ENCODE results near the gene TRIM8. TPM values are rescaled to one million over a fixed set of nuclear protein-coding genes. Genes with fewer than 3 reads are reported as not detected.
"Not testable (repeated sequence)": the region's sequence is repeated elsewhere in the genome, so short reads cannot be mapped to it uniquely, and the experiment has no call there.

TRIM8 gene
- total RNA-seq, 1 donor from 2014 or later, result 31.4 TPM

DNA sequence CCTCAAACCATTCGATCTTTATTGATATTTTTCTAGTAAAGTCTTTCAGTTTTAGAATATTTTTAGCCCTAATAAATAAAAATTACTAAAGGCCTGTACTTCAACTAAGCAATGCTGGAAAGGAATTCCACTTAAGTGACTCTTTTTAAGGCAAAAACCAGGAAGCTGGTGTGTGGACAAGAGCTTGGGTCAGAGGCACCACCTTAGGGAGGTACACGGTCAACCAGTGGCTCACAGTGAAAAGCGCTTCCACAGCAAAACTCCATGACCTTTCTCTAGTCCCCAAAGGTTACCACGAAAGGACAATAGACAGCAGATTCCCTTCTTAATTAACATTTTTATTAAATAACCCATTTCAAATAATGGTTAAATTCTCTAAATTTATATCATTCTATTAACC is 38.7 kb downstream of the TRIM8 start:
- Mint-ChIP-seq H3K27ac (no peak overlapping the region), H3K4me3 (no peak overlapping the region), H3K36me3 (peaks cover 30% of the 10 kb centered on the region), H3K4me1 (peaks cover 37% of the 10 kb centered on the region), H3K9me3 (no peaks in the 10 kb centered on the region), H3K27me3 (ENCODE audit: insufficient read depth, low read depth) (no peaks in the 10 kb centered on the region)
- no peak overlapping the region for H3K27ac ChIP-seq
- no peaks in the 10 kb centered on the region for H3K27me3 ChIP-seq
- H3K4me3 ChIP-seq, result no peak overlapping the region
- no peak overlapping the region for H3K4me2 ChIP-seq
- H3K4me1 ChIP-seq, result peaks cover 19% of the 10 kb centered on the region
- H3K9me3 ChIP-seq (ENCODE audit: low read depth), result no peaks in the 10 kb centered on the region
- peaks cover 23% of the 10 kb centered on the region for H3F3A ChIP-seq (ENCODE audit: low read depth)
- no peak overlapping the region for H3K9ac ChIP-seq
- DNase-seq (ENCODE audit: low spot score), result no peak
- peaks cover 5% of the 10 kb centered on the region for H4K20me1 ChIP-seq (ENCODE audit: low read depth)
- no peaks in the 10 kb centered on the region for H3K79me2 ChIP-seq (ENCODE audit: low read depth)
- H2AFZ ChIP-seq (replicated peaks), result no peak overlapping the region
- no peak for TF ChIP-seq CTCF (IDR thresholded peaks at IDR 0.05)
- TF ChIP-seq EZH2 (IDR thresholded peaks at IDR 0.05), result no peak
- TF ChIP-seq EZH2phosphoT487 (IDR thresholded peaks at IDR 0.05), result no peak
- no peaks in the 10 kb centered on the region for H3K36me3 ChIP-seq

DNA sequence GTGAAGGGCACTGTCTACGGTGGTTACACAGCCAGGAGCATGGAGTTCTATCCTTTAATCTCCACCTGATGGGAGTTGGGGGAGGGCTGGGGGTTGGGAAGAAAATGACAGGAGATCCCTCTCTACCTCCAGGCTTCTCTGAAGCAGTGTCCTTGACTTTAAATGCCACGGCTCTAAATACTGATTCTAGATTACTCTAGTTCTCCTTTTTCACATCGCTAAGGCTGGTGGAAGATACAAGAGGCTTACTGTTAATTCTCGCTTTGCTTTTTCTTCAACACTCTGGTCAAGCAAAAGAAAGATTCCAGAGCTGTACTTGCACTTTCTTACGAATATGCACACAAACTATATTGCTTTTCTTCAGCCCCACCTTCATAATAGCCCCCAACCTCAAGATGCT is 39.5 kb downstream of the TRIM8 start:
- H3F3A ChIP-seq (ENCODE audit: low read depth), result peaks cover 19% of the 10 kb centered on the region
- no peak overlapping the region for H3K4me2 ChIP-seq
- Mint-ChIP-seq H3K4me3 (no peak overlapping the region), H3K9me3 (no peaks in the 10 kb centered on the region), H3K4me1 (peaks cover 30% of the 10 kb centered on the region), H3K27ac (no peak overlapping the region), H3K36me3 (peaks cover 32% of the 10 kb centered on the region), H3K27me3 (ENCODE audit: insufficient read depth, low read depth) (no peaks in the 10 kb centered on the region)
- H3K36me3 ChIP-seq, result no peaks in the 10 kb centered on the region
- peaks cover 11% of the 10 kb centered on the region for H3K4me1 ChIP-seq
- H3K79me2 ChIP-seq (ENCODE audit: low read depth), result no peaks in the 10 kb centered on the region
- no peak for DNase-seq (ENCODE audit: low spot score)
- no peaks in the 10 kb centered on the region for H3K27me3 ChIP-seq
- no peak overlapping the region for H2AFZ ChIP-seq (replicated peaks)
- TF ChIP-seq CTCF (IDR thresholded peaks at IDR 0.05) (no peak), EZH2 (IDR thresholded peaks at IDR 0.05) (no peak), EZH2phosphoT487 (IDR thresholded peaks at IDR 0.05) (no peak)
- no peak overlapping the region for H3K27ac ChIP-seq
- H3K9ac ChIP-seq, result no peak overlapping the region
- H4K20me1 ChIP-seq (ENCODE audit: low read depth), result no peaks in the 10 kb centered on the region
- no peak overlapping the region for H3K4me3 ChIP-seq
- no peaks in the 10 kb centered on the region for H3K9me3 ChIP-seq (ENCODE audit: low read depth)

DNA sequence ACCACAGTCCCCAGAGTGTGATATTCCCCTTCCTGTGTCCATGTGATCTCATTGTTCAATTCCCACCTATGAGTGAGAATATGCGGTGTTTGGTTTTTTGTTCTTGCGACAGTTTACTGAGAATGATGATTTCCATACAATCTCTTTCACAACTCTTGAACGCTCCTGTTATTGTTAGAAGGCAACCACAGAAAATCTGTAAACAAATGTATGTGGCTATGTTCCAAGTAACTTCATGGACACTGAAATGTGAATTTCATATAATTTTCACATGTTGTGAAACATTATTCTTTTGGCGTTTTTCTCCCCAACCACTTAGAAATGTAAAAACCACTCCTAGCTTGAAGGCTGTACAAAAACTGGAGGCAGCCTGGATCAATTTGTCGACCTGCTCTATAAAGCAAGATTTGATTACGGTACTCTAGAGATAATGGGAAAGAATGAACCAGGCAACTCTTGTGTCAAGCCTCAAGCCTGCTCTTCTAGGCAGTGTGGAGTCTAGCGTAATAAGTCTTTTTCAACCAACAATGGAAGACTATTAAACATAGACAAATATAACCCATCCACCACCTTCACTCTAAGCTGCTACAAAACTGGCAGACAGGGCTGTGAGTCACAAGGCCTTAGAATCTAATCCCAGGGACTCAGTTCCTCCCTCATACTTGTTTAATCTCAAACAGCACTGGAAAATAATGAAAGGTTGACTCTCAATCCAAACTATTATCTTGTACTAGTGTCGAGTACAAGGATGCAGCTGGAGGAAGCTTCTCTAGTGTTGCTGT is 47.2 kb downstream of the TRIM8 start:
- no peak overlapping the region for H3K4me3 ChIP-seq
- Mint-ChIP-seq H3K36me3 (peaks cover 19% of the 10 kb centered on the region), H3K27me3 (ENCODE audit: insufficient read depth, low read depth) (no peaks in the 10 kb centered on the region), H3K27ac (no peak overlapping the region), H3K9me3 (no peaks in the 10 kb centered on the region), H3K4me1 (no peaks in the 10 kb centered on the region), H3K4me3 (no peak overlapping the region)
- H3F3A ChIP-seq (ENCODE audit: low read depth), result no peaks in the 10 kb centered on the region
- no peaks in the 10 kb centered on the region for H3K79me2 ChIP-seq (ENCODE audit: low read depth)
- H3K27me3 ChIP-seq, result no peaks in the 10 kb centered on the region
- TF ChIP-seq CTCF (IDR thresholded peaks at IDR 0.05) (no peak), EZH2phosphoT487 (IDR thresholded peaks at IDR 0.05) (no peak), EZH2 (IDR thresholded peaks at IDR 0.05) (no peak)
- peaks cover 6% of the 10 kb centered on the region for H3K36me3 ChIP-seq
- H3K9me3 ChIP-seq (ENCODE audit: low read depth), result no peaks in the 10 kb centered on the region
- H2AFZ ChIP-seq (replicated peaks), result no peak overlapping the region
- H3K27ac ChIP-seq, result no peak overlapping the region
- no peak overlapping the region for H3K4me2 ChIP-seq
- no peaks in the 10 kb centered on the region for H3K4me1 ChIP-seq
- H3K9ac ChIP-seq, result no peak overlapping the region
- H4K20me1 ChIP-seq (ENCODE audit: low read depth), result no peaks in the 10 kb centered on the region
- no peak for DNase-seq (ENCODE audit: low spot score)

DNA sequence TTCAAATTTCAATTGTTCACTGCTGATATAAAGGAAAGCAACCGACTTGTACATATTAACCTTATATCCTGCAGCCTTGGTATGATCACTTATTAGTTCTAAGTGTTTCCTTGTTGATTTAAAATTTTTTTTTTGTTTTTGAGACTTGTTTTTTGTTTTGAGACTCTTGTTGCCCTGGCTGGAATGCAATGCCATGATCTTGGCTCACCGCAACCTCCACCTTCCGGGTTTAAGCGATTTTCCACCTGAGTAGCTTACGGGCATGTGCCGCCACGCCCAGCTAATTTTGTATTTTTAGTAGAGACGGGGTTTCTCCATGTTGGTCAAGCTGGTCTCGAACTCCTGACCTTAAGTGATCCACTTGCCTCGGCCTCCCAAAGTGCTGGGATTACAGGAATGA is 51.1 kb downstream of the TRIM8 start:
- H3K9me3 Mint-ChIP-seq; H3K79me2 ChIP-seq (ENCODE audit: low read depth); H3K9ac ChIP-seq; H3K27ac ChIP-seq; H3K4me3 ChIP-seq; H3K27me3 Mint-ChIP-seq (ENCODE audit: insufficient read depth, low read depth); H3K9me3 ChIP-seq (ENCODE audit: low read depth); H3K4me3 Mint-ChIP-seq; H3K4me1 ChIP-seq; H3K4me2 ChIP-seq; H3K27ac Mint-ChIP-seq; DNase-seq (ENCODE audit: low spot score); H3F3A ChIP-seq (ENCODE audit: low read depth); H3K4me1 Mint-ChIP-seq; H3K27me3 ChIP-seq; H2AFZ ChIP-seq (replicated peaks): not testable (repeated sequence)
- H3K36me3 ChIP-seq, result peaks cover 17% of the 10 kb centered on the region
- peaks cover 10% of the 10 kb centered on the region for H4K20me1 ChIP-seq (ENCODE audit: low read depth)
- peaks cover 36% of the 10 kb centered on the region for H3K36me3 Mint-ChIP-seq

Data from neural progenitor cell (in vitro differentiated cells).